Liver (tissue), 9 donors: Measurements from ENCODE around the gene TUBA4B. TPM values are rescaled to one million over a fixed set of nuclear protein-coding genes. Genes with fewer than 3 reads are reported as not detected.

Experiments
- DNase-seq: peaks from one replicate; pipeline ENCODE4 v3.0.0-alpha.2; 2017; ENCODE audit warnings: low spot score
- H3K27ac ChIP-seq, 2 donors: one replicate each; pipeline ENCODE4 v1.7.0; 2013; ENCODE audit warnings: inconsistent platforms in 2 of 2, low read length in 2 of 2, control low read depth in 1 of 2, low read depth in 1 of 2, mild to moderate bottlenecking in 1 of 2
- H3K27me3 ChIP-seq, 4 donors: one replicate each; pipeline versions ENCODE4 v1.6.1 to v1.7.0; 2013; ENCODE audit warnings: low read length in 3 of 4, inconsistent platforms in 1 of 4, mild to moderate bottlenecking in 1 of 4, moderate library complexity in 1 of 4; ENCODE audit not compliant: control insufficient read depth in 4 of 4, insufficient read depth in 4 of 4
- H3K36me3 ChIP-seq, 4 donors: one replicate each; pipeline versions ENCODE4 v1.6.1 to v1.7.0; 2013; ENCODE audit warnings: low read length in 3 of 4, mild to moderate bottlenecking in 3 of 4, low read depth in 1 of 4, moderate library complexity in 1 of 4; ENCODE audit not compliant: control insufficient read depth in 4 of 4, insufficient read depth in 3 of 4
- H3K4me1 ChIP-seq, 4 donors: one replicate each; pipeline versions ENCODE4 v1.6.1 to v1.7.0; 2013; ENCODE audit warnings: low read length in 3 of 4, mild to moderate bottlenecking in 3 of 4, moderate library complexity in 1 of 4; ENCODE audit not compliant: control insufficient read depth in 4 of 4, insufficient read depth in 4 of 4
- H3K4me3 ChIP-seq, 3 donors: one replicate each; pipeline versions ENCODE4 v1.6.1 to v1.7.0; 2013; ENCODE audit warnings: low read length in 3 of 3, control low read depth in 1 of 3, low read depth in 1 of 3, mild to moderate bottlenecking in 1 of 3
- H3K9ac ChIP-seq, 2 donors: one replicate each; pipeline ENCODE4 v1.7.0; 2013; ENCODE audit warnings: low read length in 2 of 2, mild to moderate bottlenecking in 2 of 2, moderate library complexity in 2 of 2, control low read depth in 1 of 2, low read depth in 1 of 2
- H3K9me3 ChIP-seq, 4 donors: one replicate each; pipeline versions ENCODE4 v1.6.1 to v1.7.0; 2013; ENCODE audit warnings: low read length in 3 of 4; ENCODE audit not compliant: control insufficient read depth in 4 of 4
- EGR1 ChIP-seq, 2 donors: IDR thresholded peaks; 2 replicates each; pipeline ENCODE4 v1.6.1; 2016 to 2018; ENCODE audit warnings: antibody characterized with exemption in 2 of 2, low read depth in 2 of 2
- FOXA1 ChIP-seq: IDR thresholded peaks from 2 replicates; pipeline ENCODE4 v1.6.1; 2016; ENCODE audit warnings: antibody characterized with exemption
- FOXA2 ChIP-seq: IDR thresholded peaks from 2 replicates; pipeline ENCODE4 v1.6.1; 2016; ENCODE audit warnings: antibody characterized with exemption
- GABPA ChIP-seq, 2 donors: IDR thresholded peaks in 1 of 2; conservative IDR thresholded peaks in 1 of 2; 2 replicates each; pipeline ENCODE4 v1.6.1; 2016; ENCODE audit warnings: antibody characterized with exemption in 2 of 2, mild to moderate bottlenecking in 1 of 2, moderate library complexity in 1 of 2
- HNF4A ChIP-seq, 2 donors: conservative IDR thresholded peaks; 2 replicates each; pipeline ENCODE4 v1.6.1; 2016; ENCODE audit warnings: antibody characterized with exemption in 2 of 2, mild to moderate bottlenecking in 2 of 2
- HNF4G ChIP-seq: IDR thresholded peaks from 2 replicates; pipeline ENCODE4 v1.6.1; 2016; ENCODE audit warnings: antibody characterized with exemption
- JUND ChIP-seq, 2 donors: IDR thresholded peaks; 2 replicates each; pipeline ENCODE4 v1.6.1; 2016; ENCODE audit warnings: antibody characterized with exemption in 2 of 2
- NR2F2 ChIP-seq: IDR thresholded peaks from 2 replicates; pipeline ENCODE4 v1.6.1; 2016; ENCODE audit warnings: antibody characterized with exemption
- RAD21 ChIP-seq, 2 donors: IDR thresholded peaks; 2 replicates each; pipeline ENCODE4 v1.6.1; 2016; ENCODE audit warnings: antibody characterized with exemption in 2 of 2, mild to moderate bottlenecking in 2 of 2
- RXRA ChIP-seq, 2 donors: IDR thresholded peaks; 2 replicates each; pipeline ENCODE4 v1.6.1; 2017 to 2018; ENCODE audit warnings: antibody characterized with exemption in 2 of 2, mild to moderate bottlenecking in 1 of 2
- SP1 ChIP-seq: IDR thresholded peaks from 2 replicates; pipeline ENCODE4 v1.6.1; 2018; ENCODE audit warnings: antibody characterized with exemption, mild to moderate bottlenecking
- TAF1 ChIP-seq: conservative IDR thresholded peaks from 2 replicates; pipeline ENCODE4 v1.6.1; 2016; ENCODE audit warnings: antibody characterized with exemption, mild to moderate bottlenecking
- YY1 ChIP-seq: IDR thresholded peaks from 2 replicates; pipeline ENCODE4 v1.6.1; 2016; ENCODE audit warnings: antibody characterized with exemption, mild to moderate bottlenecking
- WGBS: extraction: QIAGEN DNeasy Blood & Tissue Kit; methylation state at CpG from one replicate; pipeline ENCODE4 v1.1.7; 2013; 5-methylcytosine and 5-hydroxymethylcytosine counted together
- polyA plus RNA-seq, 2 donors: library from polyadenylated mRNA; stranded (reverse) in 1 of 2; unstranded in 1 of 2; fragments of 200-250 nt in 1 of 2; fragments of >200 nt in 1 of 2; fragmentation: Nextera tagmentation in 1 of 2; extraction: Ambion mirVana in 1 of 2; gene quantifications; one replicate each; pipeline versions ENCODE4 v1.2.1 to v1.2.3, GENCODE V29; 2013 to 2015
- total RNA-seq, 2 donors: library from RNA; depleted of rRNA; stranded (reverse); fragments of >200 nt; gene quantifications; one replicate each; pipeline ENCODE4 v1.2.3, GENCODE V29; 2014
- TF ChIP-seq, protein P1 (sequence below): IDR thresholded peaks from 2 replicates; pipeline ENCODE4 v1.6.1; 2016; ENCODE audit warnings: antibody characterized with exemption, mild to moderate bottlenecking
- TF ChIP-seq, protein P2 (sequence below): IDR thresholded peaks from 2 replicates; pipeline ENCODE4 v1.6.1; 2016; ENCODE audit warnings: antibody characterized with exemption
- TF ChIP-seq, protein P3 (sequence below): IDR thresholded peaks from 2 replicates; pipeline ENCODE4 v1.6.1; 2016; ENCODE audit warnings: antibody characterized with exemption
- TF ChIP-seq, protein P4 (sequence below): fragments of 150-350 bp; IDR thresholded peaks from 2 replicates; pipeline ENCODE4 v1.5.1; 2017; ENCODE audit warnings: improper control_type of control experiment, low read depth, low read length; ENCODE audit not compliant: missing input control
- donor health status: healthy.
- donor health status: healthy.
- donor health status: healthy.
- donor health status: healthy.
- donor health status: healthy.

TUBA4B gene
- total and polyA plus RNA-seq, 4 donors, result 0.08 to 0.20 (median 0.19) TPM; not detected in 1

DNA sequence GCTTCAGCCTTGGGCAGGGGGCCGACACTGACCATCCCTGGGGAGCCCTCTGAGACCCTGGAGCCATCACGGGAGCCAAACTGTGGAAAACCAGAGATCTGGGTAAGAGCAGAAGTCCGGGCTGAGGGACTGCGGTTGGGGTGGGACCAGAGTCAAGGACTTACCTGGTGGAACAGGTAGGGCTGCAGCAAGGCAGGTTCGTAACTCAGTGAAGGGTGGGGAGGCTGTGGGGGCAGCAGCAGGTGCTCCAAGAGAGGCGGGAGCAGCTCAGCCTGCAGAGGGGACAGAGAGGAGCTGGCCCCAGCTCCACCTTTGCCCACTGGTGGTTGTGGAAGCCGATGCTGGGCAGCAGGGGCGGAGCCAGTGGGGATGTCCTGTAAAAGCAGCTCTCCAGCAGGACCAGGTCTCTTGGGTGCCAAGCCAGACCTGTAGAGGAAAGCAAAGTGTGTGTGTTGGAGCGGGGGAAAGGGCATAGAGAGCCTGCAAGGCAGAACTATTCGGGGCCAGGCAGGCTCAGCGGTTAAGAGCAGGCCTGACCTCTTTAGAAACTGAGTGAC, 49.4 kb downstream of the TUBA4B start:
- H3K36me3 ChIP-seq, result no peaks in the 10 kb centered on the region
- no peak overlapping the region for H3K4me3 ChIP-seq
- H3K9ac ChIP-seq, result no peak overlapping the region
- no peak overlapping the region for H3K27ac ChIP-seq
- peaks cover 0 to 3% (median 1%) of the 10 kb centered on the region in 4 donors for H3K4me1 ChIP-seq
- H3K9me3 ChIP-seq, result no peaks in the 10 kb centered on the region
- 61% methylated on average over 11 of the region's 11 CpGs for WGBS
- H3K27me3 ChIP-seq, result no peaks in the 10 kb centered on the region
- no peak for TF ChIP-seq RXRA (IDR thresholded peaks at IDR 0.05)
- DNase-seq, result peak; percentile 27

DNA sequence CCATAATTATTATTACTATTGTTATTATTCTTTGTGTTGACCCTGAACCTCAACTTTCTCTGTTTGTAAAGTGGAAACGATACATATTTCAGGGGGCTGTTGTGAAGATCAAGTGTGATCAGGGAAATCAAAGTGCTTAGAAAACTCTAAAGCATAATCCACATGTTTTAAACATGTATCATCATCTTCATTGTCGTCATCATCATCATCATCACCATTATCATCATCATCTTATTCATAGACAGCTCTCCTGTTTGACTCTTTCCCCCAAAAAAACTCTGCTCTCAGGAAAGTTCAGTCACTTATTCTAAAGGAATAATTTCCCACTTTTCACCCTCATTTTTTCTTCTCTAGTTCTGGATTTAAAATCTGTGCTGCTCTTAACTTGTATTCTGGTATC, 51.2 kb downstream of the TUBA4B start:
- no peak overlapping the region for H3K27ac ChIP-seq
- no peaks in the 10 kb centered on the region for H3K36me3 ChIP-seq
- H3K27me3 ChIP-seq, result peaks cover 0 to 10% (median 4%) of the 10 kb centered on the region in 4 donors
- no peak for DNase-seq
- TF ChIP-seq RXRA (IDR thresholded peaks at IDR 0.05) (no peak), NR2F2 (no peak), FOXA2 (no peak), JUND (IDR thresholded peaks at IDR 0.05) (no peak), RAD21 (IDR thresholded peaks at IDR 0.05) (no peak), TAF1 (no peak), EGR1 (IDR thresholded peaks at IDR 0.05; ENCODE audit: low read depth in 2 of 2) (no peak), HNF4G (no peak), GABPA (IDR thresholded peaks at IDR 0.05 in 1 of 2, conservative IDR thresholded peaks at IDR 0.05 in 1 of 2) (no peak), FOXA1 (no peak), YY1 (no peak), HNF4A (conservative IDR thresholded peaks at IDR 0.05) (no peak), SP1 (no peak)
- TF ChIP-seq, protein P1, sequence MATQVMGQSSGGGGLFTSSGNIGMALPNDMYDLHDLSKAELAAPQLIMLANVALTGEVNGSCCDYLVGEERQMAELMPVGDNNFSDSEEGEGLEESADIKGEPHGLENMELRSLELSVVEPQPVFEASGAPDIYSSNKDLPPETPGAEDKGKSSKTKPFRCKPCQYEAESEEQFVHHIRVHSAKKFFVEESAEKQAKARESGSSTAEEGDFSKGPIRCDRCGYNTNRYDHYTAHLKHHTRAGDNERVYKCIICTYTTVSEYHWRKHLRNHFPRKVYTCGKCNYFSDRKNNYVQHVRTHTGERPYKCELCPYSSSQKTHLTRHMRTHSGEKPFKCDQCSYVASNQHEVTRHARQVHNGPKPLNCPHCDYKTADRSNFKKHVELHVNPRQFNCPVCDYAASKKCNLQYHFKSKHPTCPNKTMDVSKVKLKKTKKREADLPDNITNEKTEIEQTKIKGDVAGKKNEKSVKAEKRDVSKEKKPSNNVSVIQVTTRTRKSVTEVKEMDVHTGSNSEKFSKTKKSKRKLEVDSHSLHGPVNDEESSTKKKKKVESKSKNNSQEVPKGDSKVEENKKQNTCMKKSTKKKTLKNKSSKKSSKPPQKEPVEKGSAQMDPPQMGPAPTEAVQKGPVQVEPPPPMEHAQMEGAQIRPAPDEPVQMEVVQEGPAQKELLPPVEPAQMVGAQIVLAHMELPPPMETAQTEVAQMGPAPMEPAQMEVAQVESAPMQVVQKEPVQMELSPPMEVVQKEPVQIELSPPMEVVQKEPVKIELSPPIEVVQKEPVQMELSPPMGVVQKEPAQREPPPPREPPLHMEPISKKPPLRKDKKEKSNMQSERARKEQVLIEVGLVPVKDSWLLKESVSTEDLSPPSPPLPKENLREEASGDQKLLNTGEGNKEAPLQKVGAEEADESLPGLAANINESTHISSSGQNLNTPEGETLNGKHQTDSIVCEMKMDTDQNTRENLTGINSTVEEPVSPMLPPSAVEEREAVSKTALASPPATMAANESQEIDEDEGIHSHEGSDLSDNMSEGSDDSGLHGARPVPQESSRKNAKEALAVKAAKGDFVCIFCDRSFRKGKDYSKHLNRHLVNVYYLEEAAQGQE, result no peak
- TF ChIP-seq, protein P2, sequence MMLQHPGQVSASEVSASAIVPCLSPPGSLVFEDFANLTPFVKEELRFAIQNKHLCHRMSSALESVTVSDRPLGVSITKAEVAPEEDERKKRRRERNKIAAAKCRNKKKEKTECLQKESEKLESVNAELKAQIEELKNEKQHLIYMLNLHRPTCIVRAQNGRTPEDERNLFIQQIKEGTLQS, result no peak
- TF ChIP-seq, protein P3, sequence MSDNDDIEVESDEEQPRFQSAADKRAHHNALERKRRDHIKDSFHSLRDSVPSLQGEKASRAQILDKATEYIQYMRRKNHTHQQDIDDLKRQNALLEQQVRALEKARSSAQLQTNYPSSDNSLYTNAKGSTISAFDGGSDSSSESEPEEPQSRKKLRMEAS, result no peak
- TF ChIP-seq, protein P4, sequence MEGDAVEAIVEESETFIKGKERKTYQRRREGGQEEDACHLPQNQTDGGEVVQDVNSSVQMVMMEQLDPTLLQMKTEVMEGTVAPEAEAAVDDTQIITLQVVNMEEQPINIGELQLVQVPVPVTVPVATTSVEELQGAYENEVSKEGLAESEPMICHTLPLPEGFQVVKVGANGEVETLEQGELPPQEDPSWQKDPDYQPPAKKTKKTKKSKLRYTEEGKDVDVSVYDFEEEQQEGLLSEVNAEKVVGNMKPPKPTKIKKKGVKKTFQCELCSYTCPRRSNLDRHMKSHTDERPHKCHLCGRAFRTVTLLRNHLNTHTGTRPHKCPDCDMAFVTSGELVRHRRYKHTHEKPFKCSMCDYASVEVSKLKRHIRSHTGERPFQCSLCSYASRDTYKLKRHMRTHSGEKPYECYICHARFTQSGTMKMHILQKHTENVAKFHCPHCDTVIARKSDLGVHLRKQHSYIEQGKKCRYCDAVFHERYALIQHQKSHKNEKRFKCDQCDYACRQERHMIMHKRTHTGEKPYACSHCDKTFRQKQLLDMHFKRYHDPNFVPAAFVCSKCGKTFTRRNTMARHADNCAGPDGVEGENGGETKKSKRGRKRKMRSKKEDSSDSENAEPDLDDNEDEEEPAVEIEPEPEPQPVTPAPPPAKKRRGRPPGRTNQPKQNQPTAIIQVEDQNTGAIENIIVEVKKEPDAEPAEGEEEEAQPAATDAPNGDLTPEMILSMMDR, result no peak
- no peaks in the 10 kb centered on the region for H3K4me1 ChIP-seq
- WGBS, result 40% methylated on average over 2 of the region's 2 CpGs
- H3K9me3 ChIP-seq, result no peaks in the 10 kb centered on the region
- H3K9ac ChIP-seq, result no peak overlapping the region
- no peak overlapping the region for H3K4me3 ChIP-seq
